ENCODE measurements around the gene AFF3. TPM values are rescaled to one million over a fixed set of nuclear protein-coding genes. Genes with fewer than 3 reads are reported as not detected.

The AFF3 gene
- total RNA-seq, 2 donors from 2014 or later = 10.8 to 16.2 TPM

- Histone ChIP-seq H3K4me1 (no peaks in the 10 kb centered on the region), H3K36me3 (no peaks in the 10 kb centered on the region), H3K4me3 (no peak overlapping the region), H3K27ac (no peak overlapping the region), H3K27me3 (no peaks in the 10 kb centered on the region), H3K9me3 (no peaks in the 10 kb centered on the region)
- no peak for DNase-seq (ENCODE audit: low spot score)
- TF ChIP-seq, protein P1, sequence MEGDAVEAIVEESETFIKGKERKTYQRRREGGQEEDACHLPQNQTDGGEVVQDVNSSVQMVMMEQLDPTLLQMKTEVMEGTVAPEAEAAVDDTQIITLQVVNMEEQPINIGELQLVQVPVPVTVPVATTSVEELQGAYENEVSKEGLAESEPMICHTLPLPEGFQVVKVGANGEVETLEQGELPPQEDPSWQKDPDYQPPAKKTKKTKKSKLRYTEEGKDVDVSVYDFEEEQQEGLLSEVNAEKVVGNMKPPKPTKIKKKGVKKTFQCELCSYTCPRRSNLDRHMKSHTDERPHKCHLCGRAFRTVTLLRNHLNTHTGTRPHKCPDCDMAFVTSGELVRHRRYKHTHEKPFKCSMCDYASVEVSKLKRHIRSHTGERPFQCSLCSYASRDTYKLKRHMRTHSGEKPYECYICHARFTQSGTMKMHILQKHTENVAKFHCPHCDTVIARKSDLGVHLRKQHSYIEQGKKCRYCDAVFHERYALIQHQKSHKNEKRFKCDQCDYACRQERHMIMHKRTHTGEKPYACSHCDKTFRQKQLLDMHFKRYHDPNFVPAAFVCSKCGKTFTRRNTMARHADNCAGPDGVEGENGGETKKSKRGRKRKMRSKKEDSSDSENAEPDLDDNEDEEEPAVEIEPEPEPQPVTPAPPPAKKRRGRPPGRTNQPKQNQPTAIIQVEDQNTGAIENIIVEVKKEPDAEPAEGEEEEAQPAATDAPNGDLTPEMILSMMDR (IDR thresholded peaks at IDR 0.05) = no peak
Measured at GRCh38 chr2:99784946-99785345, 357.4 kb downstream of the AFF3 start.

- TF ChIP-seq, protein P1 (IDR thresholded peaks at IDR 0.05) = no peak
- peaks cover 0 to 1% of the 10 kb centered on the region in 2 donors for H3K9me3 ChIP-seq
- no peaks in the 10 kb centered on the region for H3K36me3 ChIP-seq
- no peak overlapping the region for H3K27ac ChIP-seq
- no peak for DNase-seq (ENCODE audit: low spot score)
- no peaks in the 10 kb centered on the region for H3K27me3 ChIP-seq
- H3K4me3 ChIP-seq = no peak overlapping the region
- H3K4me1 ChIP-seq = no peaks in the 10 kb centered on the region
Measured at GRCh38 chr2:99784282-99784681, 358.1 kb downstream of the AFF3 start.

- H3K9me3 ChIP-seq = peaks cover 0 to 11% of the 10 kb centered on the region in 2 donors
- no peak overlapping the region for H3K27ac ChIP-seq
- H3K4me1 ChIP-seq = peaks cover 0 to 7% of the 10 kb centered on the region in 2 donors
- no peaks in the 10 kb centered on the region for H3K36me3 ChIP-seq
- H3K27me3 ChIP-seq = no peaks in the 10 kb centered on the region
- no peak overlapping the region for H3K4me3 ChIP-seq
- DNase-seq (ENCODE audit: low spot score) = no peak
- TF ChIP-seq, protein P1 (IDR thresholded peaks at IDR 0.05) = no peak
Measured at GRCh38 chr2:99780276-99780675, 362.1 kb downstream of the AFF3 start.

GRCh38 chr2:99779276-99779675 lies 363.1 kb downstream of the AFF3 start:
- no peaks in the 10 kb centered on the region for H3K27me3 ChIP-seq
- peaks cover 0 to 7% of the 10 kb centered on the region in 2 donors for H3K4me1 ChIP-seq

GRCh38 chr2:99777656-99778290 lies 364.6 kb downstream of the AFF3 start:
- H3K4me3 ChIP-seq = no peak overlapping the region
- H3K4me1 ChIP-seq = peaks cover 0 to 7% of the 10 kb centered on the region in 2 donors
- no peaks in the 10 kb centered on the region for H3K36me3 ChIP-seq
- peaks cover 0 to 11% of the 10 kb centered on the region in 2 donors for H3K9me3 ChIP-seq
- no peak overlapping the region for H3K27ac ChIP-seq
- no peaks in the 10 kb centered on the region for H3K27me3 ChIP-seq
- DNase-seq (ENCODE audit: low spot score) = no peak
- TF ChIP-seq, protein P1 (IDR thresholded peaks at IDR 0.05) = no peak

More at GRCh38 chr2:99779276-99779675, 363.1 kb downstream of the AFF3 start:
- DNase-seq (ENCODE audit: low spot score) = no peak
- H3K4me3 ChIP-seq = no peak overlapping the region
- H3K9me3 ChIP-seq = peaks cover 0 to 11% of the 10 kb centered on the region in 2 donors
- no peaks in the 10 kb centered on the region for H3K36me3 ChIP-seq
- no peak overlapping the region for H3K27ac ChIP-seq
- TF ChIP-seq, protein P1 (IDR thresholded peaks at IDR 0.05) = no peak
